ENCODE results near the gene PELI2.
A peak's percentile ranks its signal among the peaks of the same experiment; 100 is the strongest.

PELI2 gene

GRCh38 chr14:56262530-56262929, 144.3 kb downstream of the PELI2 start:
- DNase-seq = no peak

GRCh38 chr14:56268039-56268438, 149.8 kb downstream of the PELI2 start:
- no peak for DNase-seq

GRCh38 chr14:56268673-56269072, 150.5 kb downstream of the PELI2 start:
- DNase-seq = no peak

- no peak for DNase-seq
These were observed 152.7 kb downstream of the PELI2 start for GRCh38 chr14:56270921-56271320.

GRCh38 chr14:56271970-56272369, 153.8 kb downstream of the PELI2 start:
- no peak for DNase-seq

- no peak for DNase-seq
These were observed 154.9 kb downstream of the PELI2 start for GRCh38 chr14:56273155-56273554.

- no peak for DNase-seq
These were observed 155.7 kb downstream of the PELI2 start for GRCh38 chr14:56273951-56274350.

GRCh38 chr14:56274556-56274955, 156.3 kb downstream of the PELI2 start:
- no peak for DNase-seq

- no peak for DNase-seq
These were observed 157.9 kb downstream of the PELI2 start for GRCh38 chr14:56276108-56276507.

- DNase-seq = no peak
These were observed 160.2 kb downstream of the PELI2 start for GRCh38 chr14:56278383-56278782.

- no peak for DNase-seq
These were observed 162.6 kb downstream of the PELI2 start for GRCh38 chr14:56280843-56281242.

GRCh38 chr14:56282179-56282578, 164.0 kb downstream of the PELI2 start:
- no peak for DNase-seq

GRCh38 chr14:56284641-56285040, 166.4 kb downstream of the PELI2 start:
- DNase-seq = no peak

GRCh38 chr14:56289155-56289554, 170.9 kb downstream of the PELI2 start:
- no peak for DNase-seq

GRCh38 chr14:56290195-56290594, 172.0 kb downstream of the PELI2 start:
- DNase-seq = no peak

- no peak for DNase-seq
These were observed 174.8 kb downstream of the PELI2 start for GRCh38 chr14:56292970-56293369.

GRCh38 chr14:56293506-56293905, 175.3 kb downstream of the PELI2 start:
- DNase-seq = no peak

- DNase-seq = peak; percentile 6
These were observed 175.9 kb downstream of the PELI2 start for GRCh38 chr14:56294128-56294527.

- no peak for DNase-seq
These were observed 177.5 kb downstream of the PELI2 start for GRCh38 chr14:56295743-56296142.

- DNase-seq = no peak
These were observed 179.2 kb downstream of the PELI2 start for GRCh38 chr14:56297449-56297848.

- no peak for DNase-seq
These were observed 181.2 kb downstream of the PELI2 start for GRCh38 chr14:56299306-56299984.

- no peak for DNase-seq
These were observed 182.3 kb downstream of the PELI2 start for GRCh38 chr14:56300495-56300894.

- DNase-seq = no peak
These were observed 186.2 kb downstream of the PELI2 start for GRCh38 chr14:56304456-56304855.

GRCh38 chr14:56309198-56309597, 191.0 kb downstream of the PELI2 start:
- no peak for DNase-seq

GRCh38 chr14:56310643-56311042, 192.4 kb downstream of the PELI2 start:
- peak; percentile 62 for DNase-seq

Data from hematopoietic multipotent progenitor cell treated with erythropoietin and hydrocortisone succinate and interleukin-3 and kit ligand, for 6 days (in vitro differentiated cells).